Esophagus squamous epithelium (tissue), 4 donors: Measurements from ENCODE around the gene RAMP1.

Source experiments
- POLR2A ChIP-seq, 4 donors: fragments of 450-650 bp; IDR thresholded peaks; one replicate each; pipeline ENCODE4 v1.6.1; 2017; ENCODE audit warnings: antibody characterized with exemption in 4 of 4, mild to moderate bottlenecking in 4 of 4, moderate library complexity in 3 of 4
- TF ChIP-seq, protein P1 (sequence below), 6 experiments: fragments of 450-650 bp in 4 of 6; fragments of 200-600 bp in 2 of 6; sonication (generic) in 2 of 6; IDR thresholded peaks; one replicate each; pipeline ENCODE4 v1.5.1; 2016 to 2019; ENCODE audit warnings: antibody characterized with exemption in 6 of 6, mild to moderate bottlenecking in 4 of 6, moderate library complexity in 4 of 6

DNA sequence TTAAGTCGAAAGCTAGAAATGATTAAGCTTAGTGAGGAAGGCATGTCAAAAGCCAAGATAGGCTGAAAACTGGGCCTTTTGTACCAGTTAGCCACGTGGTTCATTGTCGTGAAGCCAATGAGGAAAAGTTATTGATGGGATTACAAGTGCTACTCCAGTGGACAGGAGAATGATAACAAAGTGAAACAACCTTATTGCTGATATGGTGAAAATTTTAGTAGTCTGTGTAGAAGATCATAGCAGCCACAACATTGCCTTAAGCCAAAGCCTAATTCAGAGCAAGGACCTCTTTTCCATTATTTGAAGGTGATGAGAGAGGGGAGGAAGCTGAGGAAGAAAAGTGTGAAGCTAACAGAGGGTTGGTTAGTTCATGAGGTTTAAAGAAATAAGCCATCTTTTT lies 24.1 kb upstream of the RAMP1 start:
- TF ChIP-seq POLR2A (IDR thresholded peaks at IDR 0.05) = no peak
- TF ChIP-seq, protein P1, sequence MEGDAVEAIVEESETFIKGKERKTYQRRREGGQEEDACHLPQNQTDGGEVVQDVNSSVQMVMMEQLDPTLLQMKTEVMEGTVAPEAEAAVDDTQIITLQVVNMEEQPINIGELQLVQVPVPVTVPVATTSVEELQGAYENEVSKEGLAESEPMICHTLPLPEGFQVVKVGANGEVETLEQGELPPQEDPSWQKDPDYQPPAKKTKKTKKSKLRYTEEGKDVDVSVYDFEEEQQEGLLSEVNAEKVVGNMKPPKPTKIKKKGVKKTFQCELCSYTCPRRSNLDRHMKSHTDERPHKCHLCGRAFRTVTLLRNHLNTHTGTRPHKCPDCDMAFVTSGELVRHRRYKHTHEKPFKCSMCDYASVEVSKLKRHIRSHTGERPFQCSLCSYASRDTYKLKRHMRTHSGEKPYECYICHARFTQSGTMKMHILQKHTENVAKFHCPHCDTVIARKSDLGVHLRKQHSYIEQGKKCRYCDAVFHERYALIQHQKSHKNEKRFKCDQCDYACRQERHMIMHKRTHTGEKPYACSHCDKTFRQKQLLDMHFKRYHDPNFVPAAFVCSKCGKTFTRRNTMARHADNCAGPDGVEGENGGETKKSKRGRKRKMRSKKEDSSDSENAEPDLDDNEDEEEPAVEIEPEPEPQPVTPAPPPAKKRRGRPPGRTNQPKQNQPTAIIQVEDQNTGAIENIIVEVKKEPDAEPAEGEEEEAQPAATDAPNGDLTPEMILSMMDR (IDR thresholded peaks at IDR 0.05) = no peak
